ENCODE results near the gene ALKBH5.

The ALKBH5 gene

DNA sequence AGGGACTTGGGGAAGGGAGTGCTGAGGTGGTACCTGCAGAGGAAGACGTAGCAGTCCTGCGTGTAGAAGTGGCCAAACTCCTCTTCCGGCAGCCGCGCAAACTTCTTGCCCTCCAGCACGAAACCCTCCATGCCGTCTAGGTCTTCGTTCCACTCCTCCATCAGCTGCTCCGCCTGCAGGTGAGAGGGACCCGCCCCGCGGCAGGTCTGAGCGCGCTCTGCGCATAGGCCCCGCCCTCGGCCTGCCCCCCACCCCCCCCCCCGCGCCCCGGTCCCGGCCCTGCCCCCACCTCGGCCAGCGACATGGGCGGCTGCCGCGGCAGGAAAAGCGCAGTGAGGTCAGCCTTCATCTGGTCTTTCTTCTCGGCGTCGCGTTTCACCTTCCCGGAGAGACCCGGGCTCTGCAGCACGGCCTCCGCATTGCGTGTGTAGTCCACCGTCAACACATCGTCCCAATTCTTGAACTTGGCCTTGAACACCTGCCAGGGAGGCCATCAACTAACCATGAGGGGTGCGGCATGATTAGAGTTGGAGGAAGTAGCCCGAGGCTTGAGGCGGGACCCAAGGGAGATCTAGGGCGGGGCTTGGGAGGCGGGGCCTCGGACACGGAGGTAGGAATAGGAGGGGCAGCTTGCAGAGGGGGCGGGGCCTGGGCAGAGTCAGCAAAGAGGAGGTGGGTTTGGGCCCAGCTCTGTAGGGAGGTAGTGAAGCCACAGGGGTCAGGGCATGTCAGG is 63.4 kb downstream of the ALKBH5 start:
- Histone ChIP-seq H3K36me3 (peaks cover 100% of the 10 kb centered on the region), H3K9me3 (no peaks in the 10 kb centered on the region), H3K27me3 (no peaks in the 10 kb centered on the region), H3K4me1 (ENCODE audit: control insufficient read depth in 1 of 2, insufficient read depth in 1 of 2, low read depth in 1 of 2, low read length in 1 of 2) (no peaks in the 10 kb centered on the region), H3K4me3 (ENCODE audit: low read depth in 1 of 2, low read length in 1 of 2) (no peak overlapping the region), H3K27ac (no peak overlapping the region)
- TF ChIP-seq, protein P1, sequence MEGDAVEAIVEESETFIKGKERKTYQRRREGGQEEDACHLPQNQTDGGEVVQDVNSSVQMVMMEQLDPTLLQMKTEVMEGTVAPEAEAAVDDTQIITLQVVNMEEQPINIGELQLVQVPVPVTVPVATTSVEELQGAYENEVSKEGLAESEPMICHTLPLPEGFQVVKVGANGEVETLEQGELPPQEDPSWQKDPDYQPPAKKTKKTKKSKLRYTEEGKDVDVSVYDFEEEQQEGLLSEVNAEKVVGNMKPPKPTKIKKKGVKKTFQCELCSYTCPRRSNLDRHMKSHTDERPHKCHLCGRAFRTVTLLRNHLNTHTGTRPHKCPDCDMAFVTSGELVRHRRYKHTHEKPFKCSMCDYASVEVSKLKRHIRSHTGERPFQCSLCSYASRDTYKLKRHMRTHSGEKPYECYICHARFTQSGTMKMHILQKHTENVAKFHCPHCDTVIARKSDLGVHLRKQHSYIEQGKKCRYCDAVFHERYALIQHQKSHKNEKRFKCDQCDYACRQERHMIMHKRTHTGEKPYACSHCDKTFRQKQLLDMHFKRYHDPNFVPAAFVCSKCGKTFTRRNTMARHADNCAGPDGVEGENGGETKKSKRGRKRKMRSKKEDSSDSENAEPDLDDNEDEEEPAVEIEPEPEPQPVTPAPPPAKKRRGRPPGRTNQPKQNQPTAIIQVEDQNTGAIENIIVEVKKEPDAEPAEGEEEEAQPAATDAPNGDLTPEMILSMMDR (IDR thresholded peaks at IDR 0.05): no peak

DNA sequence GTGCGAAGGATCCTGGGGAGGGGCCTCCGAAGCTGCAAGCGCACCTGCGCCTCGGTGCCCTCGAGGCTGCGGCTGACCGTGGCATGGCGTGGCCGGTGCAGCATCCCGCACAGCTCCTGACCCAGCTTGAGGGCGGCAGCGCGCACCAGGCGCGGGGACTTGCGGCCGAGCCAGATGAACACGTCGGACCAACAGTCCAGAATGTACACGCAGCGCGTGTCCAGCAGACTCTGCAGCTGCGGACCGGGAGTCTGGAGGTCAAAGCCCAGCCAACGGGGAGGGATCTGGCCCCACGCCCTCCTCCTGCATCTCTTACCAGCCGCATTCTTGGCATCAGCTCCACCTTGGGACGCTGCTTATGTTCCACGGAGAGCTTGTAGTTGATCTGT is 64.0 kb downstream of the ALKBH5 start:
- Histone ChIP-seq H3K27ac (no peak overlapping the region), H3K4me3 (ENCODE audit: low read depth in 1 of 2, low read length in 1 of 2) (no peak overlapping the region), H3K4me1 (ENCODE audit: control insufficient read depth in 1 of 2, insufficient read depth in 1 of 2, low read depth in 1 of 2, low read length in 1 of 2) (no peaks in the 10 kb centered on the region), H3K36me3 (peaks cover 100% of the 10 kb centered on the region), H3K9me3 (no peaks in the 10 kb centered on the region), H3K27me3 (no peaks in the 10 kb centered on the region)
- TF ChIP-seq, protein P1 (IDR thresholded peaks at IDR 0.05): no peak

DNA sequence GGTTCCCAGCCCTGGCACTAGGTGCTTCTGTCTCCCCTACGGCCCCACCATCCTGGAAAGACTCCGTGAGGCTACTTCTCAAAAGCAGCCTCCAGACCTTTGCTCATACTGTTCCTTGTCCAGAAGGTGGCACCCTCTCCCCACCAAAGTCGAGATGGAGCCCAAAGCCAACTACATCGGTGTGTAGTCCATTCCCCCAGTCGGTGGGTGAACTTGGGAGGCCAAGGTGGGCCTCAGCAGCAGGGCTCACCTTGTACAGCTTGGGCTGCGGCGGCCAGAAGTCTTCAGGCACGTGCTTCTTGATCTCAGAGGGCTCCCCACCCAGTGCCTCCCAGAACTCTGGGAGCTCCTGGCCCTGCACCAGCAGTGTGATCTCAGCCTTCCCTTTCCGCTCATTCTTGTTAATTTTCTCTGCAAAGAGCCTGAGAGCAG is 64.7 kb downstream of the ALKBH5 start:
- no peaks in the 10 kb centered on the region for H3K27me3 ChIP-seq
- H3K4me3 ChIP-seq (ENCODE audit: low read depth in 1 of 2, low read length in 1 of 2): no peak overlapping the region
- TF ChIP-seq, protein P1 (IDR thresholded peaks at IDR 0.05): peak; percentile 62
- no peaks in the 10 kb centered on the region for H3K4me1 ChIP-seq (ENCODE audit: control insufficient read depth in 1 of 2, insufficient read depth in 1 of 2, low read depth in 1 of 2, low read length in 1 of 2)
- peaks cover 100% of the 10 kb centered on the region for H3K36me3 ChIP-seq
- no peaks in the 10 kb centered on the region for H3K9me3 ChIP-seq
- peak overlapping the region; percentile 8 for H3K27ac ChIP-seq

DNA sequence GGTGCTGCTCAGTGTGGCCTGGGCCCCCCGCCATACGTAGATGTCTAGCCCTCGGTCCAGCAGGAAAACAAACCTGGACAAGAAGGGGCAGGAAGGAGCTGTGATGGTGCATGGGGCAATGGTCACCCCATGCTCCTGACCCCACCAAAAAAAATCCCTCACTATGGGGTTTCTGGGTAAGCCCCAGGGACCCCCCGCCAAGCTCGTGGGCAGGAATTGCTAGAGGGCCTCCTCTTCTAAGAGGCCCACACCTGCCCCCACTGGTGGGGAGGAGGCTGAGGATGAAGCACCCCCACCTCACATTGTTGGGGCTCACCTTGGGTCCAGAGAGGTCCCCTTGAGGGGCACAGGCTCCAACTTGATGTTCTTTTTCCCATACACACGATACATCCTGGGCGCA is 65.2 kb downstream of the ALKBH5 start:
- H3K27me3 ChIP-seq: no peaks in the 10 kb centered on the region
- no peaks in the 10 kb centered on the region for H3K4me1 ChIP-seq (ENCODE audit: control insufficient read depth in 1 of 2, insufficient read depth in 1 of 2, low read depth in 1 of 2, low read length in 1 of 2)
- H3K9me3 ChIP-seq: no peaks in the 10 kb centered on the region
- H3K36me3 ChIP-seq: peaks cover 100% of the 10 kb centered on the region
- peak overlapping the region; percentile 8 for H3K27ac ChIP-seq
- no peak overlapping the region for H3K4me3 ChIP-seq (ENCODE audit: low read depth in 1 of 2, low read length in 1 of 2)
- TF ChIP-seq, protein P1 (IDR thresholded peaks at IDR 0.05): no peak

DNA sequence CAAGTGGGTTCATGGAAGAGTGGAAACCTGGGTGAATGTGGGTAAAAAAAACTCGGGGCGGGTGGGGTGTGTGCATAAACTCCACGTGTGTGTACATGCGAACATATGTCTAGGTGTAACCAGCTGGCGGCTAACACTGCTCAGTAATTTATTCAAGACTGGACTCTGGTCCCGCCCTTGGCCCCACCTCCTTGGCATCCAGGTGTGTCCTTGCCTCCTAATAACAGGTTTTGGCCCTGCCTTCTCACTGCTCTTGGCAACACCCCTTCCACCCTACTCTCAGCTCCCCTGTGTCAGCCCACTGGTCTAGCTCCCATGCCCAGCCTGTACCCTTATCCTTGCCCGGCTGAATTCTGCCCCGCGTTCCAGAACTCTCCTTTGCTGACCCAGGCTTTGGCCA is 66.6 kb downstream of the ALKBH5 start:
- no peak overlapping the region for H3K27ac ChIP-seq
- no peak overlapping the region for H3K4me3 ChIP-seq (ENCODE audit: low read depth in 1 of 2, low read length in 1 of 2)
- no peaks in the 10 kb centered on the region for H3K4me1 ChIP-seq (ENCODE audit: control insufficient read depth in 1 of 2, insufficient read depth in 1 of 2, low read depth in 1 of 2, low read length in 1 of 2)
- TF ChIP-seq, protein P1 (IDR thresholded peaks at IDR 0.05): no peak
- H3K27me3 ChIP-seq: no peaks in the 10 kb centered on the region
- peaks cover 100% of the 10 kb centered on the region for H3K36me3 ChIP-seq
- H3K9me3 ChIP-seq: no peaks in the 10 kb centered on the region
